Fibroblast of gingiva (primary cell): ENCODE results near the gene KLRB1.
"Not testable (repeated sequence)": the region's sequence is repeated elsewhere in the genome, so short reads cannot be mapped to it uniquely, and the experiment has no call there.

Experiments
- DNase-seq: peaks from one replicate; pipeline ENCODE4 v3.0.0-alpha.2; 2011; ENCODE audit warnings: low read depth

The KLRB1 gene

GRCh38 chr12:9619411-9620179 lies 11.9 kb upstream of the KLRB1 start:
- DNase-seq: no peak

- DNase-seq: not testable (repeated sequence)
Observed at GRCh38 chr12:9618906-9619305, 11.2 kb upstream of the KLRB1 start.

GRCh38 chr12:9617124-9617523 lies 9.4 kb upstream of the KLRB1 start:
- no peak for DNase-seq

DNA sequence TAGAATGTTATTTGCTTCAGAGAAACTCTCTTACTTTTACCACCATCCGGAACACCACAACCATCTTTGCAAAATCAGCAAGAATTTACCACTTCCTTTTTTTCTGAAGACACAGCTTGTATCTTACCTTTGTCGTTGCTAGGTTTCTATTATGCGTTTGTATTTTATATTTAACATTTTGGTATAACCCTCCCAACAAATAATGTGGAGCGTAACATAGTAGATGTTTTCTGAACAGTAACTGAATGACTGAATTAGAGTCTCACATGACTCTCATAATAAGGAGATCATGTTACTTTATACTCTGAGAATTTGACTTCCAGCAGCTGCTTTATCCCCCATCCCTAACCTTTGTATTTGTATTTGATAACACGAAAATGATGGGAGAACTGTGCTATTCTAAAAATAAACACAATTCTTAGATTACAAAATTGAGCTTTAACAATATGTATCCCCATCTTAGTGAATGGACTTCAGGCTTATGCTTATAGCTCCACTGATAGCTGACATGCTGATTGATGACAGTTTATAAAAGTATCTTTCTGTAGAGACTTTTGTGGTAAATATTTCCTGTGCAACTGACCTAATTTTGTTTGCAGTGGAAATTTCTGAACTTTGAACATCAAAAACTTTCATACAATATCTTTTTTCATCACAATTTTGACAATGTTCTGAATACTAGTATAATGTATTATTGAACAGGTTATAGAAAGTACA lies 7.9 kb upstream of the KLRB1 start:
- DNase-seq: no peak

DNA sequence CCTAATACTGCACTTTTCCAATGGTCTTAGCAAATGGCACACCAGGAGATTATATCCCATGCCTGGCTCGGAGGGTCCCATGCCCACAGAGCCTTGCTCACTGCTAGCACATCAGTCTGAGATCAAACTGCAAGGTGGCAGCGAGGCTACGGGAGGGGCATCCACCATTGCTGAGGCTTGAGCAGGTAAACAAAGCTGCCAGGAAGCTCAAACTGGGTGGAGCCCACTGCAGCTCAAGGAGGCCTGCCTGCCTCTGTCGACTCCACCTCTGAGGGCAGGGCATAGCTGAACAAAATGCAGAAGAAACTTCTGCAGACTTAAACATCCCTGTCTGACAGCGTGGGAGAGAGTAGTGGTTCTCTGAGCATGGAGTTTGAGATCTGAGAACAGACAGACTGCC lies 2.9 kb upstream of the KLRB1 start:
- DNase-seq: not testable (repeated sequence)

DNA sequence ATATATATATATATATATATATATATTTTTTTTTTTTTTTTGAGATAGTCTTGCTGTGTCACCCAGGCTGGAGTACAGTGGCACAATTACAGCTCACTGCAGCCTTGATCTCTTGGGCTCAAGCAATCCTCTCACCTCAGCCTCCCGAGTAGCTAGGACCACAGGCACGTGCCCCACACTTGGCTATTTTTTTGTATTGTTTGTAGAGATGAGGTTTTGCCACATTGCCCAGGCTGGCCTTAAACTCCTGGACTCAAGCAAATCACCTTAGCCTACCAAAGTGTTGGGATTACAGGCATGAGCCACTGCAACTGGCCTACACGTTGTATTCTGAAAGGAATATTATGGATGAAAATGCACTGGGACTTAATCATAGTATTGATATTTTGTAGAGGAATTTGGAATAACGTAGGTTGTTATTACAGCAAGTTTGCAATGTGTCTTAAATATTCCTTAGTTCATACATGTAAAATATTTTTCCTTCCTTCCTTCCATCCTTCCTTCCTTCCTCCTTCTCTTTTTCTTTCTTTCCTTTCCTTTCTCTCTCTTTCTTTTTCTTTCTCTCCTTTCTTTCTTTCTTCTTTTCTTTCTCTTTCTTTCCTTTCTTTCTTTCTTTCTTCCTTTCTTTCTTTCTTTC lies 862 bp downstream of the KLRB1 start:
- DNase-seq: no peak

- no peak for DNase-seq
Observed at GRCh38 chr12:9606247-9606646, 1.5 kb downstream of the KLRB1 start.

DNA sequence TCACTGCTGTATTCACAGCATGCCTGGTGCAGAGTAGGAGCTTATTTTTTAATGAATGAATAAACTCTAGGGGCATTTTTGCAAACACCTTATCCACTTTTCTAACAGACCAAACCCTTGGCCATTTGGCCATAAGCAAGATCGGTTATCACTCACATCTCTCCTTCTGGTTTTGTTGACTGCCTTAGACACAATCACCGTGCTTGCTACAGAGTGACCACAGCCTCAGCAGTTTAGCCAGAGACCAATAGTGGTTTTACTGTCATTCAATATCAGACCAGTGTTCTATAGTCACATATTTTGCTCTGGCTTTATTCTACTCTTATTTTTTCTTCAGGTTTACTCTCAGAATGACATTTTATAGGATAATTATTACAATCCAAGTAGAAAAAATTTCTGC lies 2.2 kb downstream of the KLRB1 start:
- no peak for DNase-seq

DNA sequence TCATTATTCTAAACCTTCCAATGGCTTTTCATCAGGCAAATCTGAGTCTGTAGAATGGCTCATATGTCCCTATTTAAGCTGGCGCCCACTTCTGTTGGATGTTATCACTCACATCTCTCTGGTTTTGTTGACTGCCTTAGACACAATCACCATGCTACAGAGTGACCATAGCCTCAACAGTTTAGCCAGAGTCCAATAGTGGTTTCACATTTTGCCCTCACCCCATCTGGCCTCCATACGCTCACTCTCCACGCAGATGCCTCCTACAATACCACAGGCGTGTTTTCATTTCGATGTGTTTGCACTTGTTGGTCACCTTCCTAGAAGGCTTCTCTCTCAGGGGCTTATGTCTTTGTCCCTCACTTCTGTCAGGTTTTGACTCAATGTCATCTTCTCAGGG lies 3.4 kb downstream of the KLRB1 start:
- no peak for DNase-seq

DNA sequence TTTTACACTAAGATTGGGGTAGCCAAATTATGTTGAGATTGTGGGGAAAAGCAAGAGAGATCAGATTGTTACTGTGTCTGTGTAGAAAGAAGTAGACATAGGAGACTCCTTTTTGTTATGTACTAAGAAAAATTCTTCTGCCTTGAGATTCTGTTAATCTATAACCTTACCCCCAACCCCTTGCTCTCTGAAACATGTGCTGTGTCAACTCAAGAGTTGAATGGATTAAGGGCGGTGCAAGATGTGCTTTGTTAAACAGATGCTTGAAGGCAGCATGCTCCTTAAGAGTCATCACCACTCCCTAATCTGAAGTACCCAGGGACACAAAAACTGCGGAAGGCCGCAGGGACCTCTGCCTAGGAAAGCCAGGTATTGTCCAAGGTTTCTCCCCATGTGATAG lies 7.3 kb downstream of the KLRB1 start:
- not testable (repeated sequence) for DNase-seq

DNA sequence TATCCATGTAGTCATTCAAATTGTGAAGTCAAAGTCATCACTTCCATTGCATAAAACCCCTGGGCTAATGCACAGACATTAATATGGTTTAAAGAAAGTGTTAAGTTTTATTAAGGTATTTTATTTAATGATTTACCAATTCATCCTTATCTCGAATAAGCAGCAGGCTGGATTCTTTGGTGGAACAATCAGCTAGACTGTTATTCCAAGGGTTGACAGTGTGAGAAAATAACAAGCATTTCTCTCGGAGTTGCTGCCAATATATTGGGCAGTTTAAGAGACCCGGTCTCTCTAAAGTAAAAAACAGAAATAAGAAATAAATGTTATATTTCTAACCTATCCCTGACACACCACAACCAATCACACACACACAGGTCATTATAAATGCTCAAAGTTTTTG lies 9.4 kb downstream of the KLRB1 start:
- no peak for DNase-seq

DNA sequence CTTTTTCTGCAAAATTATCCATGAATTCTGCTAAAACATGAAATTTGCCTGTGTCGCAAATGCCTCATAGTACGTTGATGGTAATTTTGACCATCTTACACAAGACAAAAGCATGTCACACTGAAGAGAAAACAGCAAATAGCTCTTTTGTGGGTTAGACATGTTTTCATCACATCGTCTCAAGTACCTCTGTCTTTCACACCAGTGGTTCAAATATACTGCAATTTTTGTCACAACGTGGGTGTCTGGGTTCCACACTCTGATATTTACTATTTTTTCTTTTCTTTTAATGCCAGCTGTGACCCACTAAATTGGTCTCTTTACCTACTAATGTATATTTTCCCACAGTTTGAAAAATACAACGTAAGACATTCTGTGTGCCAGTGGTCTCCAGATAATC lies 10.4 kb downstream of the KLRB1 start:
- DNase-seq: no peak

DNA sequence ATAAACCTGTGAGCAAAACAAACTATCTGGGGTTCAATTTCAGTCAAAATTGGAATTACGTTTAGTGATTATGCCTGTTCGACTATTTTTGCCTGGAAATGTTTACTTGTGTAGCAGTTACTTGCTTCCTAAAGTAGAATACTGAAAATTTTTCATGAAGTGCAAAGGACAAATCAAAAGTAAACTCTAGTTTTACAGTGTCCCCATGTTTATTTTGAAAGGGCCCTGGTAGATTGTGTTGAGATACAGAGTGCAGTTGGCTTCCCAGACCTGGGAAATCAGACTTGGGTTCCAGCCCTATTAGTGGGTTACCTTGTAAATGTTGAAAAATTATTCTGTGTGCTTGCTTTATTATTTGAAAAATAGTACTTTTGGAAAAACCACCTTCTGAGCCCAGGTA lies 17.3 kb downstream of the KLRB1 start:
- no peak for DNase-seq

DNA sequence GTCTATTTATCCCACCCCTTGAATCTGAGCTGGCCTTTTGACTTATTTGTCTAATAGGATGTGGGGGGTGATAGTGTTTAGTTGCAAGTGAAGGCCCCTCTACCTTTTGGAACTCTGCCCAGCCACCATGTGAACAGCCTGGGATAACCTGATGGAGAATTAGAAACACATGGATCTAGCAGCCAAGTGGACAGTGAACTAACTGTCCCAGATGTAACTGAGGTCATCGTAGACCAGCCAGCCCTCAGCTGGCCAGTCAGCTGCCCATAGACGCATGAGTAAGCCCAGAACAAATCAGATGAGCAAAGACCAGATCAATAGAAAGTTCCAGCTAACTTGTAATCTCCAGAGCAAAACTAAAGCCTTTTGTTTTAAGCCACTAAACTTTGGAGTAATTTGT lies 19.0 kb downstream of the KLRB1 start:
- DNase-seq: no peak

DNA sequence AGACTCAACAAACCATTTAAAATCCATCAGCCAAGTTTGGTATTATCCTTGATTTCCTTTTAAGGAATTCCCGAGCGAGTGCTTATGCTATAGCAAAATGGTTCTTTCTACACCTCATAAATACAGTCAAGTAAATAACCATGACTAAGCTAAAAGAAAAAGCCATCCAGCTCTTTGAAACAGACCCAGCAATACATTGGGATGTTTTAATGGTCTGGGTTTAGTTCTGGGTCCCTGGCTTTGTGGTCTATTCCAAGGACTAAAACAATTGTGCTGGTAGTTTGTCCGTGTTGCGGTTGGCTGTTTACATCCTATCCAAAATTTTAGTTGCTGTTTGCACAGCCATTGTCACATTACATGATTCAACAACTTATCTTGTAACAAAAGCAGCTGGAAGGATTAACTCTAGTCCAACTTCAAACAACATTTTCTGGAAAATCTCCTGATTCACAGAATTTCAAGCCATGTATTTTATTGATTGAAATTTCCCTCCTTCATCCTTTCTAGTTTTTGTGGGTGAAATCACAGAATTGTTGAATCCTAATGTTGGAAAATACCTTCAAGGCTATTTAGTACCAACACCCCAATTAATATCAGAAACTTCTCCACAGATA lies 19.6 kb downstream of the KLRB1 start:
- no peak for DNase-seq

DNA sequence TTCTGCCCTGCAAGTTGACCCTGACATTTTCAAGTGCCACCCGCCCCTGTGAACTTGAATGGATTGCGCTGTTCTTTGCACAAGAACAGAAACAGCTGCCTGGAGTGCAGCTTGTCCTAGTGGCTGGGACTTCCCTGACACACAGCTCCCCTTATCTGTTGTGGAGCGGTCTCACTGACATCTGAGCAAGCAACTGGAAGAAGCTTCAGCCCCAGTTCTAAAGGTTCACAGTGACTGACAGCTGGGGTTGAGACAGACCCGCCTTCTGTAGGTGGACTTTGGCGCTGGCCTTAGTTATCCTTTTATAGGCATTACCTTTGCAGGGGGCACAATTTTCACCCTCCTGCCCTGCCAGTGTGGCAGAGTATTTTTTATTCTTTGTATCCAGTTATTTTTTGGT lies 30.0 kb downstream of the KLRB1 start:
- DNase-seq: not testable (repeated sequence)

- DNase-seq: not testable (repeated sequence)
Observed at GRCh38 chr12:9567151-9567550, 40.6 kb downstream of the KLRB1 start.

- not testable (repeated sequence) for DNase-seq
Observed at GRCh38 chr12:9566113-9566512, 41.6 kb downstream of the KLRB1 start.

- not testable (repeated sequence) for DNase-seq
Observed at GRCh38 chr12:9564418-9564817, 43.3 kb downstream of the KLRB1 start.

DNA sequence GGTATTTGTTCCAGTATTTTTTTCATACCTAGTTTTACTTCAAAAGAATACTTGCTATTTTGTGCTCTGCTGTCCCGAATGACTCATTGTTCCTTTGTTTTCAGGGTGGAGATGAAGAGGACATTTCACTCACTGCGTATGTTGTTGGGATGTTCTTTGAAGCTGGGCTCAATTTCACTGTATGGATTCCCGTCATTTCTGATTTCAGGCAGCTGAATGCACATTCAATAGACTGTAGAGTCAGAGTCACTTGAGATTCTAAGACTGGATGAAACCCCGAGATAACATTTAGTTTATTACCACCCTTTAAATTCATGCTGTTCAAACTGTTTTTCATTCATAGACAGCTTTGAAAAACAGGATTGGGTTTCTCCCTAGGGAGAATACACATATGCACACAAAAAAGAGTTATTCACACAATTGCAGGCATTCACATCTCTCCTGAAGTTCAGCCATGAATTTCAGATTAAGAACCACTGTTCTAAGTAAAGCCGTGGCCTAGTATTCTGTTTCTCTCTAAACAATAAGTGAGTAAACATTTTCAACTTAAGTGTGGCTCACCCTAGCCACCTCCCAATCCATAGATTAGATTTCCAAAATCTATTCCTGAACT lies 44.8 kb downstream of the KLRB1 start:
- not testable (repeated sequence) for DNase-seq

- not testable (repeated sequence) for DNase-seq
Observed at GRCh38 chr12:9545489-9545888, 62.2 kb downstream of the KLRB1 start.
